Suppressor macrophage (primary cell): Measurements from ENCODE around the gene MAP4K1.

Experiments used
- DNase-seq, 4 experiments: peaks; one replicate each; pipeline ENCODE4 v3.0.0-alpha.2; 2020 to 2022
- total RNA-seq, 17 experiments: gene quantifications; one replicate each; lab custom pipeline; 2026; ENCODE audit warnings: mixed read lengths in 6 of 17, inconsistent platforms in 3 of 17; lab: John Stamatoyannopoulos, UW

The MAP4K1 gene
- 0.13 to 6.0 (median 1.8) reads per million in 17 experiments for total RNA-seq

- peak; percentile 20 to 42 (median 34) for DNase-seq
Observed at GRCh38 chr19:38617764-38618589, at the start of gene MAP4K1. MAP4K1 (minus strand) TSS chr19:38617953; CDS start chr19:38617895, 58 bp downstream.

- DNase-seq, result peak in 2 of 4 experiments; percentile 21 to 57
Observed at GRCh38 chr19:38666663-38667511, 49.1 kb upstream of the MAP4K1 start.

- no peak for DNase-seq
Observed at GRCh38 chr19:38665950-38666662, 48.4 kb upstream of the MAP4K1 start.

GRCh38 chr19:38665219-38665931 is 47.6 kb upstream of the MAP4K1 start:
- DNase-seq, result no peak

- DNase-seq, result peak in 3 of 4 experiments; percentile 32 to 53 (median 43)
Observed at GRCh38 chr19:38664503-38665211, 46.9 kb upstream of the MAP4K1 start.

- no peak for DNase-seq
Observed at GRCh38 chr19:38663957-38664502, 46.3 kb upstream of the MAP4K1 start.

- no peak for DNase-seq
Observed at GRCh38 chr19:38663156-38663651, 45.5 kb upstream of the MAP4K1 start.

GRCh38 chr19:38662537-38663155 is 44.9 kb upstream of the MAP4K1 start:
- no peak for DNase-seq

GRCh38 chr19:38661996-38662395 is 44.2 kb upstream of the MAP4K1 start:
- no peak for DNase-seq

GRCh38 chr19:38661136-38661535 is 43.4 kb upstream of the MAP4K1 start:
- no peak for DNase-seq

GRCh38 chr19:38660724-38661123 is 43.0 kb upstream of the MAP4K1 start:
- DNase-seq, result no peak

- no peak for DNase-seq
Observed at GRCh38 chr19:38658462-38659306, 40.9 kb upstream of the MAP4K1 start.

GRCh38 chr19:38657633-38658222 is 40.0 kb upstream of the MAP4K1 start:
- no peak for DNase-seq

GRCh38 chr19:38656171-38656981 is 38.6 kb upstream of the MAP4K1 start:
- DNase-seq, result peak; percentile 61 to 72 (median 66)

GRCh38 chr19:38655148-38655824 is 37.5 kb upstream of the MAP4K1 start:
- DNase-seq, result no peak

- no peak for DNase-seq
Observed at GRCh38 chr19:38654628-38655055, 36.9 kb upstream of the MAP4K1 start.

- peak in 1 of 4 experiments; percentile 34 for DNase-seq
Observed at GRCh38 chr19:38653028-38653571, 35.3 kb upstream of the MAP4K1 start.
